ENCODE results near the gene RPLP1.

RPLP1 gene

DNA sequence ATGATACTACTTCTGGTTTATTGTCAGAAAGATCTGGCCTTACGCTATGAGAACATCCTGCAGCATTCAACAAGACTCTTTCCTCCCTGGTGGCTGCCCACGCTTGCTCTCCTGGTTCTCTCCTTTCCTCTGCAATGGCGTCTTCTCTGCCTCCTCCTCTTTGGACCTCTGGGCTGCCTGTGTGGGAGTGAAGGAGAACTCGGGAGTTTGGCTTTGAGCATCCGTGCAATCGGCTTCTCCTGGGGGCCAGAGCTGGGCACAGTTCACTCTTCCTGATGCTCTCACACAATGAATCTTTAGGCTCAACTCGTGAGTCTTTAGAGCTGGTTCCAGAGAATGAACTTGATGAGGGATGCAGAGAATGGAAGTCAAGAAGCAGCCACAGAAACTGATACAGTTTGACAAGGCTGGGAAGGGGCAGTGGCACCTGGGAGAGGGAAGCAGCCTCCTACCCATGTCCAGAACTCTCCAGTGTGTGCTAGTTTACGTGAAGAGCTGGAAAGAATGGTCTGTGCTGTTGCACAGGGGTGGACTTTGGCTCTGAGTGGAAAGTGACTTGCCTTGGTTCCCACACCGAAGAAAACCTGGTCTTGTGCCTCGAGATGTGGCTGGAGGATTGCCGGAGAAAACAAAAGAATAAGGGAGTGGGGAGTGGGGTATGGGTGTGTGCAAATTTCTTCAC is 37.9 kb downstream of the RPLP1 start:
- no peak for FAIRE-seq
- no peak for DNase-seq (ENCODE audit: extremely low spot score, insufficient read length, low read depth)

- FAIRE-seq (no peak), DNase-seq (ENCODE audit: extremely low spot score, insufficient read length, low read depth) (no peak)
Observed at GRCh38 chr15:69491038-69491505, 38.5 kb downstream of the RPLP1 start.

DNA sequence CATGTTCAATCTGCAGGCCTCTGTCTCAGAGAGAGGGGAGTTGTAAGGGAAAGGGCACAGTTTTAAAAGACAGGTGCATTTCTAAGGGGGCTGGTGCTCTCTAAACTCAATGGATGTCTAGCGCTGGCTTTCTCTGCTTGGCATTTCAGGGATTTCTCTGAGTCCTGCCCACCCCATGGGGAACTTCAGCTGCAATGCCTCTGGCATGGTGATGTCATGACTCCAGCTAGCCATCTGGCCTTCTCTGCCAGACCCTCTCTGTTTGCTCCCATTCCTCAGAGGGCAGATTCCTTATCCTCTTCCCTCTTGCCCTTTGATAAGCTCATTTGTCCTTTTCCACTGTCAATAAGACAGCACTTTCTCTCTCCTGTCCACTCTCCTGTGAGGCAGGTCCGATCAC is 40.8 kb downstream of the RPLP1 start:
- DNase-seq (ENCODE audit: extremely low spot score, insufficient read length, low read depth), result no peak
- FAIRE-seq, result no peak

DNA sequence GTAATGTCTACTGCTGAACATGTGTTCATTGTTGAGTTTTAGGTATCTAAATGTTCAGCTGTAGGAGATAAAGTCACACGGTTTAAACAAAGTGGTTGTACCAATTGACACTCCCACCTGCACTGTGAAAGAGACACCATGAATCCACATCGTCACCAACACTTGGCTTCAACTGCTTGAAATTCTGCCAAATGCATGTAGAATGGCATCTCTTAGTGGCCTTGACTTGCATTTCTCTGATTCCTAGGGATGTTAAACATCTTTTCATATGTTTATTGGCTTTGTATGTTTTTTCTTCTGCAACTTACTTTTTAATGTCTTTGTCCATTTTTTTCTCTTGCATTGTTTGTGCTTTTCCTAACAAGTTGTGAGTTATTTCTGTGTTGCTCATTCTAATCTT is 43.4 kb downstream of the RPLP1 start:
- DNase-seq (ENCODE audit: extremely low spot score, insufficient read length, low read depth) (no peak), FAIRE-seq (no peak)

DNA sequence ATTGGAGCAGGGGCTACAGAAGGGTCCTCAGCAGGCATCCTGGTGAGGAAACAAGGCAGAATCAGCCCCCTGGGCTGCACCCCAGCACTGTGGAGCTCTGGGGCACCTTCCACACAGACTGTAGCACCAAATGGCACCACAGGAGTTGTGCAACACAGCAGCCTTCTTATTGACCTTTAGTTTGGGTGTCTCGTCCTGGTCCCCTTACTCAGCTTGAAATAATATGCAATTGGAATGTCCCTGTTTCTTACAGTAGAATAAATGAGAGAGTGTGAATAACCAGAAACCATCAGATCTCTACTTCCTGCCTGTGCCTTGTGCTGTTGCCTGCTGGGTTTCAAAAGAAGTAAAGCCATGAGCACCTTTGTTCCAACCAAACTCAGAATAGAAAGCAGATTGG is 44.5 kb downstream of the RPLP1 start:
- DNase-seq (ENCODE audit: extremely low spot score, insufficient read length, low read depth), result no peak
- FAIRE-seq, result no peak

- no peak for DNase-seq (ENCODE audit: extremely low spot score, insufficient read length, low read depth)
- FAIRE-seq, result no peak
Observed at GRCh38 chr15:69497667-69498066, 45.0 kb downstream of the RPLP1 start.

DNA sequence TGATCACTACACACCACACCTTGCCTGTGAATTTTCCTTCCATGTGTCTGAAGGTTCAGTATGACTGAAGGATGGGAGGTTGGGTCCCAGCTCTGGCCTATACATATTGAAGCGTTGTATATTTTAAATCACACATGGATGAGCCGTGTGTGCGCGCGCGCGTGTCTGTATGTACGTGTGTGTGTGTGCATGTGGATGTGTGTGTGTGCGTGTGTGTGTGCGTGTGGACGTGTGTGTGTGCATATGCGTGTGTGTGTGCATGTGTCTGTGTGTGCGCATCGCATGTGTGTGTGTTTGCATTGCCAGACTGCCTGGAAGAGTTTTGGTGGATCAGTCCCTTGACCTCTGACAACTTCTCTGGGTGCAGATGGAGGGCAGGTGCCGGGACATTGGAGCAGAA is 45.7 kb downstream of the RPLP1 start:
- DNase-seq (ENCODE audit: extremely low spot score, insufficient read length, low read depth), result no peak
- FAIRE-seq, result no peak

- FAIRE-seq (no peak), DNase-seq (ENCODE audit: extremely low spot score, insufficient read length, low read depth) (no peak)
Observed at GRCh38 chr15:69498987-69499386, 46.4 kb downstream of the RPLP1 start.

DNA sequence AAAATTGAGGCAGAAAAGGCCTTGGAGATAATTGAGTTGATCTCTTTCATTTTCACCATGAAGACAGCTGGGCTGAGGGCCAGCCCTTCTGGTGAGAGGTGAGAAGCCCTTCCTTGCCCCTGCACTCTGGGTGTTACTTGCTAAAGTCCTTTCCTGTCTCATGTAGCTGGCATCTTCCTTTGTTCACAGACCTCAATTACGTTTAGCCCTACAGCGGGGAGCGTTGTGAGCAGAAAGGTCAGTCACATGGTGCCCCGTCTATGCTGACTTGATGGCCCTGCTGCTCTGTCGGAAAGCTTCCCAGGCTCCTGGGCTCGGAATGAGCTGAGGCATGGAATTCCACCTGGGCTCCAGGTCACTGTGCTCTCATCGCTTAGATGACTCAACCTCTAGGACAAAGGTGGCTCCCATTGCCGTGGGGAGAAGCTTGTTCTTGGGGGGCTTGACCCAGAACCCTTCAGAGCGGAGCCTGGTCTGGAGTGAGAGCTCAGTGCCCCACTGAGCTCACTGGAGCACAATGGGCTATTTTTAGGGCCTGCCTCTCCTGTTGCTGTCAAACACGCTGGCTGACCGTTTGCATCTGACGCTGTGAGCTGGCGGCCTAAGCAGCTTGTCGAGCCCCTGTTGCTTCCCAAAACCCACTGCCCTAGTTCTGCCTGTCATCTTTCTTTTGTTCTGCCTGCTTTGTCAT is 47.0 kb downstream of the RPLP1 start:
- DNase-seq (ENCODE audit: extremely low spot score, insufficient read length, low read depth), result no peak
- no peak for FAIRE-seq

DNA sequence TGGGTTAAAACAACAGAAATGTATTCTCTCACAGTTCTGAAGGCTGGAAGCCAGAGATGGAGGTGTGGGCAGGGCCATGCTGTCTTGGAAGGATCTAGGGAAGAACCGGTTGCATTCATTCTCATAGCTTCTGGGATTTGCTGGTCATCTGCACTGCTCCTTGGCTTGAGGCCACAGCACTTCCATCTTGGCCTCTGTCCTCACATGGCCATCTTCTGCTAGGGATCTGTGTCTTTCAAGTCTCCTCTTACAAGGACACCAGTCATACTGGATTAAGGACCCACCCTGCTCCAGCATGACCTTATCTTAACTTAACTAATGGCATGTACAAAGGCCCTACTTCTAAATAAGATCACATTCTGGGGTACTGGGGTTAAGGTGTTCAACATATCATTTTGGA is 47.7 kb downstream of the RPLP1 start:
- FAIRE-seq (no peak), DNase-seq (ENCODE audit: extremely low spot score, insufficient read length, low read depth) (no peak)

GRCh38 chr15:69501456-69501855 is 48.8 kb downstream of the RPLP1 start:
- no peak for FAIRE-seq

DNA sequence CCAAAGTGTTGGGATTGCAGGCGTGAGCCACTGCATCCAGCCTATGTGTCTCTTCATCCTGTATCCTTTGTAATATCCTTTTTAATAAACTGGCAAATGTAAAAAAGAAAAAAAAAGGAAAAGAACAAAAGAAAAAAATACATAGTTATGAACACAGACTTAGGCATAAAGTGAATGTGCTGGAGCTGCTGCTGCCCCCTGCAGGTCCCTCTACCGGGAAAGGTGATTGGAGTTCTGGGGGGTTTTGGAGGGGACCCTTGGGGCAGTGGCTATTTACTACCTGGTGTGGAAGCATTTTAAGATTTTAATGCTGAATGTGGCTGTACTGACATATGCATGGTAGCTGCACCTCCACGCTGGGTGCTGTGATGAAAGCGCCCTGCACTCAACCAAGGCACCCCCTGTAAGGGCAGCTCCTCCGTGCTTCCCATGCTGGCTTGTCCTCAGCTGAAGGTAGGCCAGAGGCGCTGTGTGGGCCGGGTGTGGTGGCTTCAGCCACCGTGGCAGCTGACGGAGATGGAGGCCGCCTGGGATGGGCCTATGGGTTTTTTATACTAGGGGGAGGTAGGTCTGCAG is 49.9 kb downstream of the RPLP1 start:
- DNase-seq (ENCODE audit: extremely low spot score, insufficient read length, low read depth) (no peak), FAIRE-seq (no peak)

More at GRCh38 chr15:69501456-69501855, 48.8 kb downstream of the RPLP1 start:
- no peak for DNase-seq (ENCODE audit: extremely low spot score, insufficient read length, low read depth)

GRCh38 chr15:69504352-69505040 is 51.9 kb downstream of the RPLP1 start:
- DNase-seq (ENCODE audit: extremely low spot score, insufficient read length, low read depth), result no peak
- FAIRE-seq, result no peak

All from GM18507 (cell line).